Renal cortical epithelial cell (primary cell): Measurements from ENCODE around the gene PLVAP. TPM values are rescaled to one million over a fixed set of nuclear protein-coding genes. Genes with fewer than 3 reads are reported as not detected.

Experiments
- DNase-seq: peaks from one replicate; pipeline ENCODE4 v3.0.0-alpha.2; 2011; ENCODE audit warnings: low read depth
- total RNA-seq: library from RNA; depleted of rRNA; stranded (reverse); fragments of >200 nt; gene quantifications from 2 replicates; pipeline ENCODE4 v1.2.3, GENCODE V29; 2014

Gene PLVAP
- total RNA-seq, 1 donor from 2014 or later: 0.10 TPM

DNA sequence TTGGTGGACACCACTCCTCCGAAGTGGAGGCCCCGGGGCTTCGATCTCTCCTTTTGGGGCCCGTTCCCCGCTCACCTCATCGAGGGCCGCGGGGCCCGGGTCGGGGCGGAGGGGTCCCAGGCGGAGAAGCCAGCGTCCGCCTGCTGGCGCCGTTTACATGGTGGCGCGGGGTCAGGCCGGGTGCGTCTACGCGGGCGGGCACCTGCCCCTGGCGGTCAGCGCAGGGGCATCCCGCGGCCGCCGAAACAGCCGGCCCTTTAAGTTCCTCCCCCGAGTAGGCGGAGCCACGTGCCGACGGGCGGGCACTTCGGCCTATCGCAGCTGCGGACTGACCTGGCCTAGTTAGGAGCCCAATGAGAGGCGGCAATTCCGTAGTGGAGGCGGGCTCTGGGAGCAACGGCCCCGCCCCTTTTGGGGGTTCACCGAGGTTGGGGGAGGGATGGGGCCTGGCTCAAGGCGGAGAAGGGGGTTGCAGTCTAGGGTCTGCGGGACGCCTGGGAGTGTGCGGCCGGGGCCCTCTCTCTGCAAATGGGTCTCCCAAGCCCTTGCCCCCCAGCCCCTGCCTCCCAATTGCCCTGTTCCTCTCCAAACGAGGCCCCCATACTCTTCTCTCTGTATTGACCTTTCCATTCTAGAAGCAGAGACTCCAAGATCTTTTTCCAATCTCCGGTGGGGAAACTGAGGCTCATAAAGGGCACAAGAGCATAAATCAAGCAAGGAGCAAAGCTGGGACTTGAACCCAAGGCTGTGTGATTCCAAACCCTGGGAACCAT is 73.8 kb downstream of the PLVAP start, which contains the start of gene ABHD8:
Gene ABHD8, minus strand, starts transcription at position 259 of the 773 bp plus-strand sequence. CDS start 1,809 bp downstream, outside the sequence.
- peak; percentile 87 for DNase-seq

DNA sequence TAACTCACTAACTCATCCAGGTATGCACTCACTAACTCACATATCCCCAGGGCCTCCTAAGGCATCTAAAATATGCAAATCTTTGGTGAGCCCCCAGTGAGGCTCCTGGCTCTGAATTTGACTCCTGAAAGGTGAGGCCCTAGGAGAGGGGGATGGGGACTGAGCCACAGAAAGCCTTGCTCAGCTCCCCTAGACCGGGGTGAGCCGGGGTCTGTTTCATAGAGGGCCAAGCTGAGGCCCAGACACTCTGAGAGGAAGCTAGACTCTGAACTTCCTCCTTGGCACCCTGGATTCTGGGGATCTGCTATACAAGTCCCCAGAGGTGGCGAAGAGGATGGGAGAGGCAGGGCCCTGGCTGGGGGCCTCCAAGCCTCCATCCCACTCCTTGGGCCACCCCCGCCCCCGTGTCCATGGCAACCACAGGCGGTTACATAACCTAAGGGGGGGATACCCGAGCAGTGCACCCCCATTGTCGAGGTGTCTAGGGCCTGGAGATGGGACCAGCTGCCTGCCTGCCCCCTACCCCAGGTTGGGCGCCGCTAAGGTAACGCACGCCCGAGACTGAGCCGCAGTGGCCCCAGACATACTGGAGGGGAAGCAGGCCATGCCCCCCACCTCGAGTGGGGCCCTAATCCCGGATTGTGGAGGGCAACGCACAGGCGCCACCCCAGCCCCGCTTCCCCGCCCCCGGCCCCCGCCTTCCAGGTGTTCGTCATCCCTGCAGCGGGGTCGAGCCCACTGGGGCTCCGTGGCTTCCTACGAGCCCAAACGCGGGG is 74.6 kb downstream of the PLVAP start:
- no peak for DNase-seq

Other genes with a start within 250 kb of the PLVAP start
- gene USE1, start 162.0 kb downstream of the PLVAP start, total RNA-seq: 19.6 and 22.3 TPM in 2 replicates
- gene OCEL1, start 151.1 kb downstream of the PLVAP start, total RNA-seq: 4.5 TPM in 1 of 2 replicates, not detected in the other
- 75.7 and 118 TPM in 2 replicates for gene NR2F6, start 131.4 kb downstream of the PLVAP start, total RNA-seq
- gene USHBP1, start 112.6 kb downstream of the PLVAP start, total RNA-seq: 0.20 TPM in 1 of 2 replicates, not detected in the other
- gene BABAM1, start 109.9 kb downstream of the PLVAP start, total RNA-seq: 75.3 and 119 TPM in 2 replicates
- gene ANKLE1, start 95.4 kb downstream of the PLVAP start, total RNA-seq: 0.52 and 1.1 TPM in 2 replicates
- 11.8 and 19.4 TPM in 2 replicates for gene ABHD8, start 73.9 kb downstream of the PLVAP start, total RNA-seq
- 54.2 and 57.8 TPM in 2 replicates for gene MRPL34, start 71.5 kb downstream of the PLVAP start, total RNA-seq
- 30.3 and 36.3 TPM in 2 replicates for gene DDA1, start 67.8 kb downstream of the PLVAP start, total RNA-seq
- gene ANO8, start 42.5 kb downstream of the PLVAP start, total RNA-seq: 5.9 and 10.3 TPM in 2 replicates
- 19.6 and 22.4 TPM in 2 replicates for gene GTPBP3, start 39.8 kb downstream of the PLVAP start, total RNA-seq
- gene CCDC194, start 16.9 kb upstream of the PLVAP start, total RNA-seq: 0.20 TPM in 1 of 2 replicates, not detected in the other
- 101 and 183 TPM in 2 replicates for gene BST2, start 28.3 kb upstream of the PLVAP start, total RNA-seq
- 47.0 and 70.2 TPM in 2 replicates for gene MVB12A, start 42.7 kb upstream of the PLVAP start, total RNA-seq
- gene TMEM221, start 71.3 kb upstream of the PLVAP start, total RNA-seq: 0.30 TPM in 1 of 2 replicates, not detected in the other
- gene NXNL1, start 83.6 kb upstream of the PLVAP start, total RNA-seq: not detected in 2 replicates
- 10.1 and 19.4 TPM in 2 replicates for gene SLC27A1, start 93.2 kb upstream of the PLVAP start, total RNA-seq
- 53.2 and 63.9 TPM in 2 replicates for gene PGLS, start 134.3 kb upstream of the PLVAP start, total RNA-seq
- 53.9 and 75.0 TPM in 2 replicates for gene COLGALT1, start 178.3 kb upstream of the PLVAP start, total RNA-seq